GM19395 (cell line): ENCODE results near the gene CD3E.

Source experiments
- ATAC-seq: cut with Tn5 transposase; IDR thresholded peaks from one replicate; pipeline ENCODE4 v1.9.1; 2021; ENCODE audit warnings: mild to moderate bottlenecking, moderate library complexity; ENCODE audit not compliant: unreplicated experiment

CD3E gene

GRCh38 chr11:118304568-118305248, at the start of gene CD3E:
Gene CD3E (plus strand): TSS chr11:118304730. CDS start chr11:118304953, 223 bp downstream.
- no peak for ATAC-seq

GRCh38 chr11:118258410-118258809, 46.1 kb upstream of the CD3E start:
- ATAC-seq: no peak

GRCh38 chr11:118259138-118259537, 45.4 kb upstream of the CD3E start:
- no peak for ATAC-seq

GRCh38 chr11:118260353-118260752, 44.2 kb upstream of the CD3E start:
- ATAC-seq: no peak

GRCh38 chr11:118263112-118263511, 41.4 kb upstream of the CD3E start:
- no peak for ATAC-seq

- no peak for ATAC-seq
Observed at GRCh38 chr11:118263695-118264568, 40.6 kb upstream of the CD3E start, which contains the start of gene MPZL2. Gene MPZL2 (minus strand): TSS chr11:118264297. CDS start chr11:118264153, 144 bp downstream.

GRCh38 chr11:118264569-118265465, 39.7 kb upstream of the CD3E start:
- no peak for ATAC-seq

- ATAC-seq: no peak
Observed at GRCh38 chr11:118265954-118266353, 38.6 kb upstream of the CD3E start.

- no peak for ATAC-seq
Observed at GRCh38 chr11:118267486-118267885, 37.0 kb upstream of the CD3E start.

GRCh38 chr11:118272001-118272400, 32.5 kb upstream of the CD3E start:
- no peak for ATAC-seq

GRCh38 chr11:118274186-118274585, 30.3 kb upstream of the CD3E start:
- ATAC-seq: no peak

- no peak for ATAC-seq
Observed at GRCh38 chr11:118275176-118275575, 29.4 kb upstream of the CD3E start.

- ATAC-seq: no peak
Observed at GRCh38 chr11:118276422-118276821, 28.1 kb upstream of the CD3E start.

- ATAC-seq: no peak
Observed at GRCh38 chr11:118277312-118277711, 27.2 kb upstream of the CD3E start.

- ATAC-seq: no peak
Observed at GRCh38 chr11:118281284-118281683, 23.2 kb upstream of the CD3E start.

- no peak for ATAC-seq
Observed at GRCh38 chr11:118282606-118283005, 21.9 kb upstream of the CD3E start.

- no peak for ATAC-seq
Observed at GRCh38 chr11:118283037-118283636, 21.4 kb upstream of the CD3E start.

- no peak for ATAC-seq
Observed at GRCh38 chr11:118283756-118284350, 20.7 kb upstream of the CD3E start.

- no peak for ATAC-seq
Observed at GRCh38 chr11:118286545-118286944, 18.0 kb upstream of the CD3E start.

GRCh38 chr11:118287006-118287405, 17.5 kb upstream of the CD3E start:
- ATAC-seq: no peak
